Measurements from ENCODE around the gene PHF13. TPM values are rescaled to one million over a fixed set of nuclear protein-coding genes. Genes with fewer than 3 reads are reported as not detected.
"Not testable (repeated sequence)": the region's sequence is repeated elsewhere in the genome, so short reads cannot be mapped to it uniquely, and the experiment has no call there.

Gene PHF13
- polyA plus RNA-seq, 2 of the 4 experiments (the other 2 are of a cell fraction): 4.3 to 10.4 TPM

DNA sequence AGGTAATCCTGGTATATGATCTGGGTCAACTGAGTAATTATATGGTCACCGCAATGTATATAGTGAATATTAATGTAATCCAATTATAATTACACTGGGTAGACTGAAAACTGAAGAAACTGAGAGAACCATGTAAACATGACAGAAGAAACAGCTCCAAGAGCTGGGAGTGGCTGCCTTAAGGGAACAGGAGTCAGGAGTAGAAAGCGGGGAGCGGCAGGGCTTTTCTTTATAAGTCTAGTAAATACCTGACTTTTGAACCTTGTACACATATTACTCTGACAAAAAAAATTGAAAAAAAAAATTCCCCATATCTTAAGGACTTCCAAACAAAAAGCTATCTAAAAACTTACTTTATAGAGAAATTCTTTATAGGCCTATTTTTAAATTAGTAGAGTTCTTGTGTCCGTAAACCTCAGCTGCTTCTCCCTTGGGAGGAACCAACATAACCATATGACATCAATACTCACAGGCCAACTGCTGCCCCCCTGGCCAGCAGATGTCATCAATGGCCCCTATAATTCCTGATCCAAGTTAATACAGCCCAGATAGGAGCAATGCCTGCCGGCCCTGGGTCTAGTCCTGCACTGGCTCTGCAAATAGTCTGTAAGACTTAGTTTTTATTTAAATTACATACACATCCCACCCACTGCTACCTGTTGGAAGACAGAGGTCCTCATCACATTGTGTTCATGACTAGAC lies 45.0 kb downstream of the PHF13 start:
- Histone ChIP-seq H3K4me3 (no peak overlapping the region), H3K9me3 (no peaks in the 10 kb centered on the region), H3K4me2 (no peak overlapping the region), H3K27ac (no peak overlapping the region), H3K4me1 (no peaks in the 10 kb centered on the region)
- ATAC-seq: no peak
- ChIA-PET CTCF (interaction anchor here (1.1 kb wide), 2 partner anchors 12 to 13 kb away, joined by 3 to 7 read pairs; no protein-coding TSS in a partner anchor), POLR2A (no interaction called here)
- DNase-seq (ENCODE audit: low read depth in 1 of 2, low spot score in 1 of 2): no peak
- no peak for FAIRE-seq
- TF ChIP-seq ZNF302 (CRISPR knock-in tag; IDR thresholded peaks at IDR 0.05): no peak
- TF ChIP-seq HMGXB4 (CRISPR knock-in tag; IDR thresholded peaks at IDR 0.05; ENCODE audit: borderline replicate concordance): no peak
- TF ChIP-seq, protein P1, sequence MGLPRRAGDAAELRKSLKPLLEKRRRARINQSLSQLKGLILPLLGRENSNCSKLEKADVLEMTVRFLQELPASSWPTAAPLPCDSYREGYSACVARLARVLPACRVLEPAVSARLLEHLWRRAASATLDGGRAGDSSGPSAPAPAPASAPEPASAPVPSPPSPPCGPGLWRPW (IDR thresholded peaks at IDR 0.05): no peak
- WGBS (ENCODE audit: missing lambda C conversion rate): 86% methylated on average over 5 of the region's 5 CpGs

GRCh38 chr1:6660415-6661049 lies 47.0 kb downstream of the PHF13 start:
- H3K4me3 ChIP-seq: no peak overlapping the region
- H3K27ac ChIP-seq: no peak overlapping the region
- no peak for FAIRE-seq
- CTCF ChIA-PET: no interaction called here
- POLR2A ChIA-PET: no interaction called here
- H3K9me3 ChIP-seq: no peaks in the 10 kb centered on the region
- H3K4me2 ChIP-seq: no peak overlapping the region
- TF ChIP-seq RFX5 (IDR thresholded peaks at IDR 0.05) (no peak), SREBF2 (IDR thresholded peaks at IDR 0.05) (no peak), TFCP2L1 (CRISPR knock-in tag; IDR thresholded peaks at IDR 0.05) (no peak), CBX2 (IDR thresholded peaks at IDR 0.05; ENCODE audit: borderline replicate concordance, low read depth) (no peak), RCOR1 (IDR thresholded peaks at IDR 0.05; ENCODE audit: low read depth, low read length) (no peak), NR3C1 (IDR thresholded peaks at IDR 0.05) (no peak), PHF8 (IDR thresholded peaks at IDR 0.05; ENCODE audit: borderline replicate concordance, low read depth) (no peak), PBX3 (IDR thresholded peaks at IDR 0.05) (no peak), FOSL2 (IDR thresholded peaks at IDR 0.05) (no peak), FOSL2 (CRISPR knock-in tag; IDR thresholded peaks at IDR 0.05) (no peak), JUNB (IDR thresholded peaks at IDR 0.05) (no peak), HOXB5 (CRISPR knock-in tag; IDR thresholded peaks at IDR 0.05) (no peak), ZSCAN20 (CRISPR knock-in tag; IDR thresholded peaks at IDR 0.05) (no peak), HDAC2 (IDR thresholded peaks at IDR 0.05) (no peak), ZC3H11A (IDR thresholded peaks at IDR 0.05) (no peak), ATOH8 (CRISPR knock-in tag; IDR thresholded peaks at IDR 0.05; ENCODE audit: low read depth) (no peak), POLR2AphosphoS2 (conservative IDR thresholded peaks at IDR 0.05; ENCODE audit: low read length) (no peak)
- TF ChIP-seq, protein P1 (IDR thresholded peaks at IDR 0.05): no peak
- DNase-seq (ENCODE audit: low read depth in 1 of 2, low spot score in 1 of 2): no peak
- no peak for ATAC-seq
- WGBS (ENCODE audit: missing lambda C conversion rate): 79% methylated on average over 7 of the region's 7 CpGs
- no peaks in the 10 kb centered on the region for H3K4me1 ChIP-seq

GRCh38 chr1:6662468-6662867 lies 48.9 kb downstream of the PHF13 start:
- H3K27ac ChIP-seq, FAIRE-seq, H3K9me3 ChIP-seq, H3K4me1 ChIP-seq, POLR2A ChIA-PET, H3K4me3 ChIP-seq, H3K4me2 ChIP-seq, ATAC-seq, CTCF ChIA-PET: not testable (repeated sequence)
- peak in 1 of 2 experiments; percentile 8 for DNase-seq (ENCODE audit: low read depth in 1 of 2, low spot score in 1 of 2)
- 91% methylated on average over 7 of the region's 7 CpGs for WGBS (ENCODE audit: missing lambda C conversion rate)

Data from A549 (cell line).